Nephron progenitor cell (in vitro differentiated cells): ENCODE measurements around the gene IL12A.

Experiments
- DNase-seq: peaks from one replicate; pipeline ENCODE4 v3.0.0; 2021
- H3K27ac Mint-ChIP-seq: 2 replicates; pipeline ENCODE4 v1.8.0; 2021; ENCODE audit warnings: mild to moderate bottlenecking, moderate library complexity, mixed read lengths
- H3K27me3 Mint-ChIP-seq: 2 replicates; pipeline ENCODE4 v1.8.0; 2021; ENCODE audit warnings: mild to moderate bottlenecking, low read depth, mixed read lengths; ENCODE audit not compliant: poor library complexity
- H3K36me3 Mint-ChIP-seq: 2 replicates; pipeline ENCODE4 v1.8.0; 2021; ENCODE audit warnings: low read depth, mixed read lengths
- H3K4me1 Mint-ChIP-seq: 2 replicates; pipeline ENCODE4 v1.8.0; 2021; ENCODE audit warnings: mixed read lengths
- H3K4me3 Mint-ChIP-seq: 2 replicates; pipeline ENCODE4 v1.8.0; 2021; ENCODE audit warnings: mild to moderate bottlenecking, moderate library complexity, mixed read lengths
- H3K9me3 Mint-ChIP-seq: 2 replicates; pipeline ENCODE4 v1.8.0; 2021; ENCODE audit warnings: mild to moderate bottlenecking, moderate library complexity, mixed read lengths
- TF ChIP-seq, protein P1 (sequence below): fragments of 200-600 bp; sonication (generic); IDR thresholded peaks from 2 replicates; pipeline ENCODE4 v1.5.0; 2021; ENCODE audit warnings: antibody characterized with exemption

IL12A gene

DNA sequence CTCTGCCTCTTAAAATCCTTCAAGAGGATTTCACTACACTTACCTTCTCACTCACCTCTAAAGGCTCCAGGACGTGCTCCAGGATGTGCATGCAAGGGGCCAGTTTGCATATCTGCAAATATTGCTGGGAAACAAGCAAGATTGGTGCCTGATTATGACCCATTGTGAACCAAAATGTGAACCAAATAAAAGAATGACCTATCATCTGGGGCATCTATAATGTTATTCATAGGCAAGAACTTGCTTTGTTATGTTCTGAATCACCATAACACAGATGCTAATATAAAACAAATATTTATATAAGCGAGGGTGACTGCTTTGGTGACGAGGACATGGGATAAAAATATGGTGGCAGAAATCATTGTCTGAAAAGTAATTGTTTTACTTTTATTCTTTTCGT lies 5.5 kb downstream of the IL12A start:
- TF ChIP-seq, protein P1, sequence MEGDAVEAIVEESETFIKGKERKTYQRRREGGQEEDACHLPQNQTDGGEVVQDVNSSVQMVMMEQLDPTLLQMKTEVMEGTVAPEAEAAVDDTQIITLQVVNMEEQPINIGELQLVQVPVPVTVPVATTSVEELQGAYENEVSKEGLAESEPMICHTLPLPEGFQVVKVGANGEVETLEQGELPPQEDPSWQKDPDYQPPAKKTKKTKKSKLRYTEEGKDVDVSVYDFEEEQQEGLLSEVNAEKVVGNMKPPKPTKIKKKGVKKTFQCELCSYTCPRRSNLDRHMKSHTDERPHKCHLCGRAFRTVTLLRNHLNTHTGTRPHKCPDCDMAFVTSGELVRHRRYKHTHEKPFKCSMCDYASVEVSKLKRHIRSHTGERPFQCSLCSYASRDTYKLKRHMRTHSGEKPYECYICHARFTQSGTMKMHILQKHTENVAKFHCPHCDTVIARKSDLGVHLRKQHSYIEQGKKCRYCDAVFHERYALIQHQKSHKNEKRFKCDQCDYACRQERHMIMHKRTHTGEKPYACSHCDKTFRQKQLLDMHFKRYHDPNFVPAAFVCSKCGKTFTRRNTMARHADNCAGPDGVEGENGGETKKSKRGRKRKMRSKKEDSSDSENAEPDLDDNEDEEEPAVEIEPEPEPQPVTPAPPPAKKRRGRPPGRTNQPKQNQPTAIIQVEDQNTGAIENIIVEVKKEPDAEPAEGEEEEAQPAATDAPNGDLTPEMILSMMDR: no peak
- peaks cover 7% of the 10 kb centered on the region for H3K4me1 Mint-ChIP-seq
- no peak for DNase-seq
- peaks cover 33% of the 10 kb centered on the region for H3K27me3 Mint-ChIP-seq
- H3K36me3 Mint-ChIP-seq: peaks cover 9% of the 10 kb centered on the region
- H3K27ac Mint-ChIP-seq: no peak overlapping the region
- H3K4me3 Mint-ChIP-seq: no peak overlapping the region
- peaks cover 15% of the 10 kb centered on the region for H3K9me3 Mint-ChIP-seq

DNA sequence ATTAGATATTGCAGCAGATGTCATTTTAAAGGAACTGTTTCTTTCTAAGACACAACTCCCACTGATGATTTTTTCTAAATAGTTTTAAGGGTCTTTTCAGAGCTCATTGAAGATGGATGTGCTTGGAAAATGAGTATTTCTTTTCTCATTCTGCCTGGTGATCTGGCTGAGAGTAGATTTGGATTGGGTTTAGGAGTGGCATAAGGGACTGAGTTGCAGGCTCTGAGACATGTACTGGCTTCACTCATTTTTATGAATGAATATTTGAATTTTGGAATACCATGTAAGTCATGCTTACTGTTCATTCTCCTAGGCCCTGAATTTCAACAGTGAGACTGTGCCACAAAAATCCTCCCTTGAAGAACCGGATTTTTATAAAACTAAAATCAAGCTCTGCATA lies 6.5 kb downstream of the IL12A start:
- Mint-ChIP-seq H3K36me3 (peaks cover 9% of the 10 kb centered on the region), H3K9me3 (peaks cover 15% of the 10 kb centered on the region), H3K27ac (no peak overlapping the region), H3K27me3 (peaks cover 24% of the 10 kb centered on the region), H3K4me3 (no peak overlapping the region), H3K4me1 (peaks cover 6% of the 10 kb centered on the region)
- no peak for DNase-seq
- TF ChIP-seq, protein P1: no peak

DNA sequence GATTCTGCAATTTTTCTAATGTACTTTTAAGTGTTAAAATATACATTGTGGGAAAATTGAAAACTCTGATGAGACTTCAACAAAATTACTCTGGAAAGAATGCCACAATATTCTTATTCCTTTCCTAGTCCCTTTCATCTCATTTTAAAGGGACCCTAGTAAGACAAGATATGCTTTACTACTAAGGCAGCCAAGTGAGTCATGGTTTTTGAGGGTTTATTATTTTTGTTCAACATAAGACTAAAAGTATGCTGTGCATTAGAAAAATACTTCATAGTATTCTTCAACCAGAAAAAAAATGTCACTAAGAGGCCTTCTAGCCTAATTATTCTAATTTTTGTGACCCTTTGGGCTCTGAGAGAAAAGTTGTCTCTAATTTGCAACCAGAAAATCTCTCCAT lies 7.4 kb downstream of the IL12A start:
- no peak overlapping the region for H3K27ac Mint-ChIP-seq
- DNase-seq: no peak
- H3K36me3 Mint-ChIP-seq: peaks cover 9% of the 10 kb centered on the region
- H3K4me1 Mint-ChIP-seq: peaks cover 6% of the 10 kb centered on the region
- no peak overlapping the region for H3K4me3 Mint-ChIP-seq
- TF ChIP-seq, protein P1: no peak
- peaks cover 15% of the 10 kb centered on the region for H3K27me3 Mint-ChIP-seq
- H3K9me3 Mint-ChIP-seq: peaks cover 15% of the 10 kb centered on the region

DNA sequence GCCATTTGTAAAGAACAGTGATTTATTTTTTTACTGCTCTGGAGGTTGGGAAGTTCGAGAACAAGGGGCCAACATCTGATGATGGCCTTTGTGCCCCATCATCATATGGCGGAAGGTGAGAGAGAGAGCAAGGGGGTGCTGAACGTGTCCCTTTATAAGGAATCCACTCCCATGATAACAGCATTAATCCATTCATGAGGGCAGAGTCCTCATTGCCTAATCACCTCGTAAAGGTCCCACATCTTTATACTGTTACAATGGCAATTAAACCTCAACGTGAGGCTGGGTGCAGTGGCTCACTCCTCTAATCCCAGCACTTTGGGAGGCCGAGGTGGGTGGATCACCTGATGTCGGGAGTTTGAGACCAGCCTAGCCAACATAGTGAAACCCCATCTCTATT lies 8.3 kb downstream of the IL12A start:
- H3K36me3 Mint-ChIP-seq: peaks cover 3% of the 10 kb centered on the region
- H3K27ac Mint-ChIP-seq: no peak overlapping the region
- peaks cover 5% of the 10 kb centered on the region for H3K9me3 Mint-ChIP-seq
- no peak overlapping the region for H3K4me3 Mint-ChIP-seq
- peaks cover 11% of the 10 kb centered on the region for H3K4me1 Mint-ChIP-seq
- DNase-seq: no peak
- TF ChIP-seq, protein P1: no peak
- peaks cover 6% of the 10 kb centered on the region for H3K27me3 Mint-ChIP-seq

DNA sequence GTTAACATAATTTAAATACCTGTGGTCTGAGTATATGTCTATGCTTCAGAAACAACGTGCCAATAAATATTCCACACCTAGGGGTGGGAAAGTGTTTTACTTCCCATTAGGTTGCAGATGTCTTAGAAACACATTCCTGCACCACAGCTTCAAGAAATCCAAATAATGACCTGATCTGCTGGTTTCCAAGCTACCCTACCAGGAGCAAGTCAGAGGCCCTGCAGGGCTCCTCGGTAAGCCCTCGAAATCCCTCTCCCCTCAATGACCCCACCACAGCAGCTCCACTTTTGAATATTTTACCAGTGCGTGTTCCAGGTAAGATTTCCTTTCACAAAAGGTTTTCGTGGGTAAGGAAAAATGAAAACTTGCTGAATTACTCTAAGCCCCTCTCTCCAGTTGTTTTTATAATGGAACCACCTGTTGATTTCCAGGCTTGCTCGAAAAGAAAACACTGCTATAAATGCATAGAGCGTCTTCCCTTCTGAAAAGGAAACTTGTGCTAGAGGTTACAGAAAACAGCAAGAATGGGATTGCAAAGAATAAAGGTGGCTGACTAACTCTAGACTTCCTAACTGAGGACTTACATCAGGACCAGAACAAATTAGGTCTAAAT lies 12.6 kb downstream of the IL12A start:
- Mint-ChIP-seq H3K9me3 (no peaks in the 10 kb centered on the region), H3K27ac (no peak overlapping the region), H3K27me3 (peaks cover 3% of the 10 kb centered on the region), H3K36me3 (no peaks in the 10 kb centered on the region), H3K4me1 (peaks cover 11% of the 10 kb centered on the region), H3K4me3 (no peak overlapping the region)
- TF ChIP-seq, protein P1: no peak
- DNase-seq: no peak
